Stimulated activated CD4-positive, alpha-beta T cell treated with anti-CD3 and anti-CD28 coated beads, Interleukin-1b, Interleukin-23, amount 100 ng/mL, for 24 hours (primary cell): ENCODE measurements around the gene MORN2.
"Not testable (repeated sequence)": the region's sequence is repeated elsewhere in the genome, so short reads cannot be mapped to it uniquely, and the experiment has no call there.

ENCODE experiments used
- DNase-seq, 4 experiments: peaks; one replicate each; pipeline ENCODE4 v3.0.0-alpha.2; 2020; ENCODE audit warnings: low read depth in 4 of 4, low spot score in 1 of 4

MORN2 gene

DNA sequence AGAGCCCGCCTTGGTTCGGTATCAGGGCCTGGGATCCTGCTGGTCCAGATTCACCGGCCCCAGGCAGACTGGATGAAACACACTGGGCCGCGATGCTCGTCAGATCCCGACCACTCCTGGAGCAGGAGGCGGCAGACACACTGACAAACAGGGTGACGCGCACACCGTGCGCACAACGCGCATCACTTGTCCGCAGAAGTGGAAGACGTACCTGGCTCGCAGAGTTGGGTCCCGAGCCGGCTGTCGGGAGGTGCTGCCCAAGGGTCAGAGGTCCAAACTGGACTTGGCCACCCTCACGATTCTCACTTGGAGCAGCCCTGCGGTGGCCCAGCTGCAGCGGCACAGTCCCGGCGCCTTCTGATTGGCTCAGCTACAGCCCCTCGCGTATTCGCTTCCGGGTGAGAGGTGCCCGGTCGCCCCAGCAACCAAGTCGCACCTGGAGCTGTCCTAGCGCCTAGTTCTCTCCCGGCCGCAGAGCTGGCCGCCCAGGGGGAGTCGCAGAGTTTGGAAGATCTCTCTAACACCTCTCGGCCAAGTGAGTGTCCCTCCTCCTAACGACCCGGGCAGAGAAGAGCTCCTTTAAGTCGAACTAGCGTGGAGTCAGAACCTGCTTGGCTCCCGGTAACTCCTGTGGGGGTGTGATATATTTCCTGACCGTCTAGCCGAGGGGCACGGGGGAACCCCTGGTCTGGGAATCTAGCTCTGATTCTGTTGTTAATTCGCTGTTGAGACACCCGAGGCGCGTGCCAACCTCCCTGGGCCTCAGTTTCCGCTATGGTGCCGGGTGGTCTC is at the start of gene MORN2, which contains the start of gene DHX57:
Gene MORN2 (plus strand): TSS at position 401 of the 792 bp plus-strand sequence.
Gene DHX57 (minus strand): TSS at position 359 of the 792 bp plus-strand sequence. CDS start 7,529 bp downstream, outside the sequence.
- peak; percentile 54 to 77 (median 68) for DNase-seq

DNA sequence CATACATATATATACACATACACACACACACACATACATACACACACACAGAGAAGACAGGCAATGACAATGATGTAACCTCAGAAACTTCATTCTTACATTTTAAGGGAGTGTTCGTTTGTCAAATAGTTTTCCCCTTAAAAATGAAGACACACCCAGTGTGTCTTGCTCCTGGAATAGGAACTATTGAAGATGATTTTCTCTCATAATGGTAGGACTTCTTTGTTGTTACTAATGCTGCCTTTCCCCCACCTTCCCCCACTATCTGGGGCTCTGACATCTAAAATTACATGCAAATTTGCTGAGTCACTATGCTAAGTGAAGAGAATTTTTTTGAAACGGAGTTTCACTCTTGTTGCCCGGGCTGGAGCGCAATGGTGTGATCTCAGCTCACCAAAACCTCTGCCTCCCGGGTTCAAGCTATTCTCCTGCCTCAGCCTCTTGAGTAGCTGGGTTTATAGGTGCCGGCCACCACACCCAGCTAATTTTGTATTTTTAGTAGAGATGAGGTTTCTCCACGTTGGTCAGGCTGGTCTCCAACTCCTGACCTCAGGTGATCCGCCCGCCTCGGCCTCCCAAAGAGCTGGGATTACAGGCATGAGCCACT is 48.1 kb upstream of the MORN2 start:
- not testable (repeated sequence) for DNase-seq

DNA sequence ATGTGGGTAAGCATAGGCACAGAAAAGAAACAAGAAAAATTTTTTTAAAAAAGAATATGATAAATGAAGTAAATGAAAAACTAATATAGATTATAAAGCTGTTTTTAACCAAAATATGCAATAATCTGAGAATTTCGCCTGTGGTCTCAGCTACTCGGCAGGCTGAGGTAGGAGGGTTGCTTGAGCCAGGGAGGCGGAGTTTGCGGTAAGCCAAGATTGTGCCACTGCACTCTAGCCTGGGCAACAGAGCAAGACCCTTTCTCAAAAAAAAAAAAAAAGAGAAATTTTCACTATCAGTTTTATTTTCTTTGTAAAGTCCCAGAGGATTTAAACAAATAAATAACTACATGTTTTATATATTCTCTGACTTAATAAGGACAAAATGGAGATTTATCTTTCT is 47.3 kb upstream of the MORN2 start:
- no peak for DNase-seq

- DNase-seq = no peak
Measured at GRCh38 chr2:38829971-38830370, 45.8 kb upstream of the MORN2 start.

- no peak for DNase-seq
Measured at GRCh38 chr2:38830526-38831159, 45.1 kb upstream of the MORN2 start.

GRCh38 chr2:38835015-38835601 is 40.7 kb upstream of the MORN2 start:
- DNase-seq = no peak

DNA sequence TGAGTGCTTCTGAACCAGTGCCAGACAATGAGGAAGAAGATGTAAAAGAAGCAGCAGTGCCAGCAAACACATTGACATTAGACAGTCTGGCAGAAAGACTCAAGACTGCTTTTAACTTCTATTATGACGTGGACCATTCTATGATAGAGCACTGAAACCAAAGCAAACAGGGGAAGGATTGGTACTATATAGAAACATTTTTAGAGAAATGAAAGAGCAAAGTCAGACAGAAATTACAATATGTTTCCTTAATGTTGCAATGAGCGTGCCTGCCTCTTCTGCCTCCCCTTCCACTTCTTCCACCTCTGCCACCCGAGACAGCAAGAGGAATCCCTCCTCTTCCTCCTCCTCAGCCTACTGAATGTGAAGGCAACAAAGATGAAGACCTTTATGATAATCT is 39.8 kb upstream of the MORN2 start:
- no peak for DNase-seq

DNA sequence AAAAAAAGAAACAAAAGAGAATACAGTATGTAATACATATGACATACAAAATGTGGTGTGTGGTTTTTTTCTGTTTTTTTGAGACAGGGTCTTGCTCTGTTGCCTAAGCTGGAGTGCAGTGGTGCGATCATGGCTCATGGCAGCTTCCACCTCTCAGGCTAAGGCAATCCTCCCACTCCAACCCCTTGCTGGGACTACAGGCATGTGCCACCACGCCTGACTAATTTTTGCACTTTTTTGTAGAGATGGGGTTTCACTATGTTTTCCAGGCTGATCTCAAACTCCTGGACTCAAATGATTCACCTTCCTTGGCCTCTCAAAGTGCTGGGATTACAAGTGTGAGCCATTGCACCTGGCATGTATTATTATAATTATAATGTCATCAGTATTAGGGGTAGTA is 39.0 kb upstream of the MORN2 start:
- DNase-seq = no peak

DNA sequence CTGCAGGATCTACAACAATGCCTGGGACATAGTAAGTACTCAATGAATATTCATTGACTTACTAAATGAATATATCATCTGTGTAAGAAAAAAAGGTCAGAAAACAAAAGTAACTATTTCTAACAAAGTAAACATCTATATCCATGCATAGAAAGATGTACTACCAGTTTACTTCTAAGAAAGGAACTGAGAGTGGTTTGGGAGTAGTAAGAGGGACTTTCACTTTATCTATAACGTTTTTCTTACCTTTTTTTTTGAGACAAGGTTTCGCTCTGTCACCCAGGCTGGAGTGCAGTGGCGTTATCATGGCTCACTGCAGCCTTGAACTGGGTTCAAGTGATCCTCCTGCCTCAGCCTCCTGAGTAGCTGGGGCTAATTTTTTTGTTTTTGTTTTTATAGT is 25.7 kb upstream of the MORN2 start:
- no peak for DNase-seq

GRCh38 chr2:38856165-38856564 is 19.6 kb upstream of the MORN2 start:
- no peak for DNase-seq

DNA sequence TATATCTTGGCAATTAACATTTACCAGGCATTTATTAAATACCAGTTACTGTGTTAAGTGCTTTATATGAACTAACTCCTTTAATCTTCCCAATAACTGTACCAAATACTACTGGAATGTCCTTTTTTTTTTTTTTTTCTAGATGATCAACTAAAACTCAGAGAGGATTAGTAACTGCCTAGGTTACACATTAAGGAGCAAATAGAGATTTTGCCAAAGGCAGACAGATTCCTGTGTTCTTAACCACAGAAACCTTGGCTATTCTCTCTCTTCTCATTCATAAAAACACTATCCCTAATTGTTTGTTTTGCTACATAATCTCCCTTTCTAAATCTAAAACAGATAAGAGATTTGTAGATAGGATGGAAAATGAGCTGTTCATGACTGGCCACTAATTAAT is 13.3 kb upstream of the MORN2 start:
- no peak for DNase-seq

DNA sequence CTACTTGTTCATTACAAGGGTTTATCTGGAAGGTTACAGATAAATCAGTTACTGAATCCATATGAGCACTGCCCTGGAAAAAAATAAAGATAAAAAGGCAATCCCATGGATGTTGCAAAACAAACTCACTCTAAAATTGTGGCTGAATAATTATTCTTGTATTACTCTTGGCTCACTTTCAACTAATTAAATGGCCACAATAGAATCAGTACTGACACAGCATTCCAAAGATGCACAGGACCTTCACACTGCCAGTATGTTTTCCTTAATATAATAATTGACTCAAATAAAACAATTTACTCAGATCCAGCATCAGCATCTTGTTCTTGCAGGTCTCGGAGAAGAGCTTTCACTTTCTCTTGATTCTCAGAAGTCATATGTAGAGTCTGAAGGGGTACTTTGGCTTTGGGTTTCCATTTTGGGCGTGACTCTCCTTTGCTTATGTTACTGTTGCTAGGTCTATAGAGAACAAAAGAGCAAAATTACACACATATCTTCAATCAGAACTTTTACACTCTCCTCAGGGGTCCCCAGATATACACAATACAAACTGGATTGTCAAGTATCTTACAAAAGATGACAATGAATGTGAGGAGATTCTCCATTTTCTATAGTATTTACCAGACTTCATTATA is 12.6 kb upstream of the MORN2 start:
- no peak for DNase-seq

DNA sequence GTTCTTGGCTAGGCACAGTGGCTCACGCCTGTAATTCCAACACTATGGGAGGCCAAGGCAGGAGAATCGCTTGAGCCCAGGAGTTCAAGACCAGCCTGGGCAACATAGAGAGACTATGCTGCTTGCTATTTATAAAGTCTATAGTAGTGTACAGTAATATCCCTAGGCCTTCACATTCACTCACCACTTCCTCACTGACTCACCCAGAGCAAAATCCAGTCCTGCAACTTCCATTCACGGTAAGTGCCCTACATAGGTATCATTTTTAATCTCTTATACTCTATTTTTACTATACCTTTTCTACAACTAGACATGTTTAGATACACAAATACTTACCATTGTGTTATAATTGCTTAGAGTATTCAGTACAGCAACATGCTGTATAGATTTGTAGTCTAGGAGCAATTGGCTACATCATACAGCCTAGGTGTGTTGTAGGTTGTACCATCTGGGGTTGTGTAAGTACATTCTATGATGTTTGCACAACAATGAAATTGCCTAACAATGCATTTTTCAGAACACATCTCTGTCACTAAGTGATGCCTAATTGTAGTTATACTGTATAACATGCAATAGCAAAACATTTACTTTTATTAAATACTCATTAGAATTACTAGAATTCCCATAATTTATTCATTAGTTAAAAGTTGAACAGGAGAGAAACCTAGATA is 8.9 kb upstream of the MORN2 start:
- DNase-seq = no peak

GRCh38 chr2:38871432-38871831 is 4.3 kb upstream of the MORN2 start:
- no peak for DNase-seq

DNA sequence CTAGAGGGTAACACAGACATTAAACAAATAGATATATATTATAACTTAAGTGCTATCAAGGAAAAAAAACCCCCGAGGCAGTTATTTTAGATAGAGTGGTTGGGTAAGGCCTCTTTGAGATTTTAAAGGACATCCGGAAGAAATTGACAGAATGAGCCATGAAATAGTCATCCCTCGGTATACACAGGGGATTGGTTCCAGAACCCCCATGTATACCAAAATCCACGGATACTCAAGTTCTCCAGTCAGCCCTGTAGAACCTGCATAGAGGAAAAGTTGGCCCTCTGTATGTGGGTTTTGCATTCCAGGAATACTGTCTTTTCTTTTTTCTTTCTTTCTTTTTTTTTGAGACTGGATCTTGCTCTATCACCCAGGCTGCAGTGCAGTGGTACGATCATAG is 2.0 kb upstream of the MORN2 start:
- no peak for DNase-seq

- peak in 1 of 4 experiments; percentile 0 for DNase-seq
Measured at GRCh38 chr2:38875227-38875575, 575 bp upstream of the MORN2 start.

DNA sequence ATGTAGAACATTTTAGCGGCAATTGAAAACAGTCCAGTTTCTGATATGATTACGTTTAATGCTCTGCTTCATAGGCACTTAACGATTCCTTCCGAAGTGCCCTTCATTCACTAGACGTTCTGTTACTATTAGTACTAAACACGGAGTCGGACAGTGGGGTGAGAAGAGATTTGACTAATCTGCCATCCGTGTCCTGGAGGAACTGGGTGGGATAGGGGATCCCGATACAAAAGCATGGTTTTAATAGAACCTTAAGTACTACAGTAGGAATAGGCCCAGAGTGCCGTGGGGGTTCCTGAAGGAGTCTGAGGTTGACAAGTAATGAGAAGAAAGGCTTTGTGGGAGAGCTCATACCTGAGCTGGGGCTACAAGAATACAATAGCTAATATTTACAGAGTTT is 631 bp downstream of the MORN2 start:
- no peak for DNase-seq

DNA sequence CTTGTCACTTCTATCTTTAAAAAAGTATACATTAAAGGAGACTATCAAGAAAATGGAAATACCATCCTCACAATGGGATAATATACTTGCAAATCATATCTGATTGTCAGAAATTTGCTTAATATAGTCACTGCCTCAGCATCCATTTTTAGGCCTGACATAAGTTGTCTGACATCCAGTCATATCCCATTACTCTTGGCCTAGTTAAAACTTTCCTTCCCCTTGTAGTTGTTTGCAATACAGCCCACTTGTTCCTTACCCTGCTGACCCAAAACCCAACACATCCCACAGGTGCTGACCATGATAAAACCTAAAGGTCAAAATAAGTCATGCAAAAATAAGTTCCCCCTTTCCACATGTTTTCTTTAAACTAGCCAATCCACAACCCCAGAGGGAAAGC is 10.3 kb downstream of the MORN2 start:
- no peak for DNase-seq

GRCh38 chr2:38887347-38887746 is 11.6 kb downstream of the MORN2 start:
- DNase-seq = no peak

DNA sequence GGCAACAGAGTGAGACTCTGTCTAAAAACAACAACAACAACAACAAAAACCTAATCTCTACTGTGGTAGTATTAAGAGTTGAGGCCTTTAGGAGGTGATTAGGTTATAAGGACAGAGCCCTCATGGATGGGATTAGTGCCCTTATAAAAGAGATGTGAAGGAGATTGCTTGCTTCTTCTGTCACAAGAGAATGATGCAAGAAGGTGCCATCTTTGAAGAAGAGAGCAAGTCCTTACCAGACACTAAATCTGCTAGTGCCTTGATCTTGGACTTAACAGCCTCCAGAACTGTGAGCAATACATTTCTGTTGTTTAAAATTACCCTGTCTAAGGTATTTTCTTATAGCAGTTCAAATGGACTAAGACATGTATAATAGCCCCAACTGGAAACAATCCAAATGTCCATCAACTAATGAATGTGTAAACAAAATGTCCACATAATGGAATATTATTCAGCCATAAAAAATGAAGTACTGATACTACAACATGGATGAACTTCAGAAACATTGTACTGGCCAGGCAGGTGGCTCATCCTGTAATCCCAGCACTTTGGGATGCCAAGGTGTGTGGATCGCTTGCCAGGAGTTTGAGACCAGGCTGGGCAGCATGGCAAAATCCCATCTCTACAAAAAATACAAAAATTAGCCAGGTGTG is 12.3 kb downstream of the MORN2 start:
- no peak for DNase-seq
